Neural cell (in vitro differentiated cells): Measurements from ENCODE around the gene CFAP45. TPM values are rescaled to one million over a fixed set of nuclear protein-coding genes. Genes with fewer than 3 reads are reported as not detected.

Experiments
- H2AFZ ChIP-seq: fragments of 200-600, 300-800 bp; sonication (generic), shearing (Covaris generic); 2 replicates; pipeline ENCODE4 v1.6.0; 2014; ENCODE audit warnings: low read depth, mild to moderate bottlenecking, antibody characterized with exemption, low read length, moderate library complexity
- H3F3A ChIP-seq: fragments of 200-600 bp; shearing (Covaris generic); 2 replicates; pipeline ENCODE4 v1.6.1; 2016; ENCODE audit warnings: mild to moderate bottlenecking, moderate library complexity, mixed read lengths, antibody characterized with exemption, low read length; ENCODE audit not compliant: insufficient read depth, poor library complexity, severe bottlenecking
- H3K27ac ChIP-seq: fragments of 200-600, 300-800 bp; sonication (generic), shearing (Covaris generic); 2 replicates; pipeline ENCODE4 v1.5.1; 2014; ENCODE audit warnings: mild to moderate bottlenecking, low read length, moderate library complexity
- H3K27me3 ChIP-seq: fragments of 300-800, 200-600 bp; sonication (generic), shearing (Covaris generic); 2 replicates; pipeline ENCODE4 v1.6.0; 2014; ENCODE audit warnings: mild to moderate bottlenecking, low read depth, low read length, moderate library complexity; ENCODE audit not compliant: insufficient read depth
- H3K36me3 ChIP-seq: fragments of 300-800, 200-600 bp; sonication (generic), shearing (Covaris generic); 2 replicates; pipeline ENCODE4 v1.5.1; 2014; ENCODE audit warnings: mild to moderate bottlenecking, antibody characterized with exemption, low read length, moderate library complexity; ENCODE audit not compliant: insufficient read depth
- H3K4me2 ChIP-seq: fragments of 300-800, 200-600 bp; sonication (generic), shearing (Covaris generic); 2 replicates; pipeline ENCODE4 v1.6.0; 2014; ENCODE audit warnings: mild to moderate bottlenecking, low read length
- H3K4me3 ChIP-seq: fragments of 300-800, 200-600 bp; sonication (generic), shearing (Covaris generic); 2 replicates; pipeline ENCODE4 v1.5.1; 2014; ENCODE audit warnings: mild to moderate bottlenecking, low read length, moderate library complexity
- H3K79me2 ChIP-seq: fragments of 200-600 bp; shearing (Covaris generic); replicated peaks from 2 replicates; pipeline ENCODE4 v1.6.0; 2014; ENCODE audit warnings: mild to moderate bottlenecking, low read length, moderate library complexity; ENCODE audit not compliant: insufficient read depth
- H3K9ac ChIP-seq: fragments of 300-800, 200-600 bp; sonication (generic), shearing (Covaris generic); 2 replicates; pipeline ENCODE4 v1.6.1; 2016; ENCODE audit warnings: mild to moderate bottlenecking, low read length, mixed read lengths
- H3K9me2 ChIP-seq: fragments of 200-600 bp; shearing (Covaris generic); 2 replicates; pipeline ENCODE4 v1.6.1; 2016; ENCODE audit warnings: mild to moderate bottlenecking, low read length, mixed read lengths; ENCODE audit not compliant: insufficient read depth
- H3K9me3 ChIP-seq: fragments of 200-600, 300-800 bp; sonication (generic), shearing (Covaris generic); 2 replicates; pipeline ENCODE4 v1.6.1; 2016; ENCODE audit warnings: mild to moderate bottlenecking, mixed run types, low read length, moderate library complexity, mixed read lengths
- H4K20me1 ChIP-seq: fragments of 200-600 bp; shearing (Covaris generic); 2 replicates; pipeline ENCODE4 v1.6.1; 2016; ENCODE audit warnings: mild to moderate bottlenecking, mixed run types; ENCODE audit not compliant: insufficient read depth
- CTCF ChIP-seq: fragments of 450-650 bp; IDR thresholded peaks from 2 replicates; pipeline ENCODE4 v1.5.1; 2014; ENCODE audit warnings: antibody characterized with exemption, mild to moderate bottlenecking, moderate library complexity; ENCODE audit not compliant: poor library complexity, severe bottlenecking
- EP300 ChIP-seq: fragments of 450-650 bp; conservative IDR thresholded peaks from 2 replicates; pipeline ENCODE4 v1.6.1; 2014; ENCODE audit warnings: antibody characterized with exemption, mild to moderate bottlenecking, moderate library complexity; ENCODE audit not compliant: poor library complexity, severe bottlenecking
- EZH2 ChIP-seq: fragments of 200-600, 300-800 bp; shearing (Covaris generic), sonication (generic); IDR thresholded peaks from 2 replicates; pipeline ENCODE4 v1.6.1; 2014; ENCODE audit warnings: antibody characterized with exemption, low read length, borderline replicate concordance, mild to moderate bottlenecking; ENCODE audit not compliant: insufficient read depth, poor library complexity, severe bottlenecking
- MXI1 ChIP-seq: fragments of 450-650 bp; conservative IDR thresholded peaks from 2 replicates; pipeline ENCODE4 v1.6.1; 2014; ENCODE audit warnings: antibody characterized with exemption, mild to moderate bottlenecking; ENCODE audit not compliant: poor library complexity, severe bottlenecking
- POLR2AphosphoS5 ChIP-seq: IDR thresholded peaks from 2 replicates; pipeline ENCODE4 v1.6.1; 2012
- RAD21 ChIP-seq: fragments of 450-650 bp; conservative IDR thresholded peaks from 2 replicates; pipeline ENCODE4 v1.6.1; 2014; ENCODE audit warnings: antibody characterized with exemption, mild to moderate bottlenecking, moderate library complexity
- REST ChIP-seq: IDR thresholded peaks from 2 replicates; pipeline ENCODE4 v1.6.1; 2012; ENCODE audit warnings: borderline replicate concordance
- SMC3 ChIP-seq: fragments of 450-650 bp; conservative IDR thresholded peaks from 2 replicates; pipeline ENCODE4 v1.6.1; 2014; ENCODE audit warnings: antibody characterized with exemption, mild to moderate bottlenecking, moderate library complexity; ENCODE audit not compliant: poor library complexity
- TAF1 ChIP-seq: IDR thresholded peaks from 2 replicates; pipeline ENCODE4 v1.6.1; 2012; ENCODE audit warnings: low read depth
- polyA plus RNA-seq: library from polyadenylated mRNA; depleted of rRNA; stranded (reverse); fragments of >200 nt; gene quantifications from 2 replicates; pipeline ENCODE4 v1.2.3, GENCODE V29; 2014

CFAP45 gene
- polyA plus RNA-seq, 1 donor from 2014 or later = 0.12 TPM

DNA sequence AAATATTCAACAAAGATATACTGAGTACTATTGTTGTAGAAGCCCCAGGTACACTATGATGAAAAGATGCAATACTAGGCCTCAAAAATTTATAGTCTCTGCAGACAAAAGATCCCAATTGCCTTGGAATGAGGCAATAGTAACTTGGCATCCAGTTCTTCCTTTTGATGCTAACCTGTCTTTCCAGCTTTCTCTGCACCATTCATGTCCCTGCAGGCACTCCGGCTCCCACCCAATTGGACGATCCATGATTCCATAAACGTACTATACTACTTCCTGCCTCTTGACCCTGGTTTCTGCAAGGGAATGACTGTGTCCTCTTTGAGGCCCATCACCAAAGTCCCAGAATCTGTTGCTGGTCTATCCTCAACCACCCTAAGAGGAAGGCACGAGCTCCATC, 33.4 kb upstream of the CFAP45 start:
- no peak overlapping the region for H2AFZ ChIP-seq
- no peaks in the 10 kb centered on the region for H4K20me1 ChIP-seq
- H3K79me2 ChIP-seq = no peaks in the 10 kb centered on the region
- H3K9me2 ChIP-seq = no peaks in the 10 kb centered on the region
- TF ChIP-seq RAD21 = no peak
- no peak for TF ChIP-seq MXI1
- TF ChIP-seq EZH2 = no peak
- no peak for TF ChIP-seq REST
- TF ChIP-seq EP300 = no peak
- TF ChIP-seq POLR2AphosphoS5 = no peak
- TF ChIP-seq SMC3 = no peak
- TF ChIP-seq TAF1 = no peak
- no peak for TF ChIP-seq CTCF
- no peaks in the 10 kb centered on the region for H3K9me3 ChIP-seq
- no peak overlapping the region for H3K4me3 ChIP-seq
- no peak overlapping the region for H3K4me2 ChIP-seq
- no peaks in the 10 kb centered on the region for H3K27me3 ChIP-seq
- no peak overlapping the region for H3K9ac ChIP-seq
- no peaks in the 10 kb centered on the region for H3F3A ChIP-seq
- H3K27ac ChIP-seq = no peak overlapping the region
- no peaks in the 10 kb centered on the region for H3K36me3 ChIP-seq

- H3K4me3 ChIP-seq = no peak overlapping the region
- H3F3A ChIP-seq = no peaks in the 10 kb centered on the region
- H3K4me2 ChIP-seq = no peak overlapping the region
- TF ChIP-seq RAD21 = no peak
- TF ChIP-seq POLR2AphosphoS5 = no peak
- TF ChIP-seq EP300 = no peak
- no peak for TF ChIP-seq TAF1
- TF ChIP-seq EZH2 = no peak
- no peak for TF ChIP-seq SMC3
- TF ChIP-seq REST = no peak
- TF ChIP-seq MXI1 = no peak
- H3K9me2 ChIP-seq = no peaks in the 10 kb centered on the region
- no peak overlapping the region for H3K9ac ChIP-seq
- no peaks in the 10 kb centered on the region for H3K9me3 ChIP-seq
- no peaks in the 10 kb centered on the region for H4K20me1 ChIP-seq
- no peak overlapping the region for H2AFZ ChIP-seq
- H3K79me2 ChIP-seq = no peaks in the 10 kb centered on the region
- H3K27ac ChIP-seq = no peak overlapping the region
- no peaks in the 10 kb centered on the region for H3K27me3 ChIP-seq
- H3K36me3 ChIP-seq = no peaks in the 10 kb centered on the region
Observed at GRCh38 chr1:159932296-159933285, 32.6 kb upstream of the CFAP45 start.
